OCI-LY1 (cell line): ENCODE results near the gene VIPR2.
"Not testable (repeated sequence)": the region's sequence is repeated elsewhere in the genome, so short reads cannot be mapped to it uniquely, and the experiment has no call there.

Experiments
- CTCF ChIP-seq: fragments of 200-600 bp; sonication (generic), shearing (Covaris generic); IDR thresholded peaks from 2 replicates; pipeline ENCODE4 v1.5.1; 2017; ENCODE audit warnings: mild to moderate bottlenecking, antibody characterized with exemption, low read length, moderate library complexity, mixed read lengths
- EZH2 ChIP-seq: fragments of 200-600 bp; sonication (generic), shearing (Covaris generic); IDR thresholded peaks from 2 replicates; pipeline ENCODE4 v1.8.0; 2017; ENCODE audit warnings: borderline replicate concordance, mixed run types, mild to moderate bottlenecking, antibody characterized with exemption, low read length, moderate library complexity, mixed read lengths

GRCh38 chr7:159175100-159175499 is 30.4 kb upstream of the VIPR2 start:
- TF ChIP-seq CTCF, EZH2: not testable (repeated sequence)
